ENCODE results near the gene MOG. TPM values are rescaled to one million over a fixed set of nuclear protein-coding genes. Genes with fewer than 3 reads are reported as not detected.

MOG gene
- total RNA-seq, 2 donors from 2014 or later = not detected

DNA sequence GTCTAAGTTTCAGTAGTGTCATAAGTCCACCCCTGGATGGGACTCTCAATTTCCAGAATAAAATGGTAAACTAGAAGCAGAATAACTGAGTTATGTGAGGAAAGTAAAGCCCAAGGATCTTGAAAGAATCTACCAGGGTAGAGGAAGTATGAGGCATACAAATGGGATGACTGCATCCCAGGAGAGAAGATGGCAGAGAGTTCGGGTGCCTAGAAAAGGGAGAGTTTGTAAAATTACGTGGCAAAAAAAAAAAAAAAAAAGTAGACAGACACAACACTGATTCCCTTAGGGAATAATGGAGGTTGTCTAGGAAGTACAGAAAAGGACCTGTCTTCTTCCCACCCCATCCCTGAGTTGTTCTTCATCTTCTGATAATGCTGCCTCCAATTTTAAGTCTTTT is 27.3 kb upstream of the MOG start:
- Mint-ChIP-seq H3K4me3 (peak overlapping the region; percentile 89), H3K36me3 (no peaks in the 10 kb centered on the region), H3K4me1 (ENCODE audit: low read depth in 2 of 2) (peaks cover 25 to 38% of the 10 kb centered on the region in 2 donors), H3K27ac (no peak overlapping the region), H3K9me3 (no peaks in the 10 kb centered on the region), H3K27me3 (peaks cover 50 to 57% of the 10 kb centered on the region in 2 donors)
- ATAC-seq (no peak), DNase-seq (ENCODE audit: low spot score) (no peak)

DNA sequence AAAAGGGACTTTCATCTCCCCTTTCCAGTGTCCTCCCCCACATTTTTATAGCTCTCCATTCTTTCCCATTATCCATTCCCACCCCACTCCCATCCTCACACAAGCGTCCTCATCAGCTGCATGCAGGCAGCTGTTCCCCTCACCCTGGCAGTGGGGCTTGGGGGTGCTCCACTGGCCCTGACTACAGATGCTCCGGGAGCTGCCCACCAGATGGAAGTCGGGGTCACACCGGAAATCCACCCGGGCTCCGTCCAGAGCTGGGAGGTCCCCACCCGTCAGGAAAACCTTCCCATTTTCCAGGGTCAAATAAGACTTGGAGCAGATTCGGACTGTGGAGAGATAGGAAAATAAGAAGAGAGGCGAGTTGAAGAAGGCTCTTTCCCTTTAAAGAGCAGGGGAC is 26.6 kb upstream of the MOG start:
- Mint-ChIP-seq H3K4me1 (ENCODE audit: low read depth in 2 of 2) (peaks cover 25 to 38% of the 10 kb centered on the region in 2 donors), H3K4me3 (peak overlapping the region; percentile 92)

GRCh38 chr6:29631209-29631810 is 25.6 kb upstream of the MOG start:
- peak overlapping the region in 1 of 2 donors; percentile 10 for H3K27ac Mint-ChIP-seq
- no peaks in the 10 kb centered on the region for H3K36me3 Mint-ChIP-seq
- DNase-seq (ENCODE audit: low spot score) (no peak), ATAC-seq (no peak)
- peaks cover 25 to 38% of the 10 kb centered on the region in 2 donors for H3K4me1 Mint-ChIP-seq (ENCODE audit: low read depth in 2 of 2)
- peak overlapping the region; percentile 92 for H3K4me3 Mint-ChIP-seq
- H3K9me3 Mint-ChIP-seq = no peaks in the 10 kb centered on the region
- H3K27me3 Mint-ChIP-seq = peaks cover 44 to 47% of the 10 kb centered on the region in 2 donors

More for the DNA sequence above, 26.6 kb upstream of the MOG start:
- no peak overlapping the region for H3K27ac Mint-ChIP-seq
- peaks cover 47 to 57% of the 10 kb centered on the region in 2 donors for H3K27me3 Mint-ChIP-seq
- ATAC-seq (no peak), DNase-seq (ENCODE audit: low spot score) (no peak)
- H3K9me3 Mint-ChIP-seq = no peaks in the 10 kb centered on the region
- no peaks in the 10 kb centered on the region for H3K36me3 Mint-ChIP-seq

GRCh38 chr6:29631860-29632731 is 24.8 kb upstream of the MOG start:
- Mint-ChIP-seq H3K9me3 (no peaks in the 10 kb centered on the region), H3K4me3 (peak overlapping the region; percentile 92), H3K4me1 (ENCODE audit: low read depth in 2 of 2) (peaks cover 25 to 38% of the 10 kb centered on the region in 2 donors), H3K36me3 (no peaks in the 10 kb centered on the region), H3K27me3 (peaks cover 39 to 40% of the 10 kb centered on the region in 2 donors), H3K27ac (peak overlapping the region in 1 of 2 donors; percentile 10)
- DNase-seq (ENCODE audit: low spot score) (no peak), ATAC-seq (peak; percentile 64 to 67)

DNA sequence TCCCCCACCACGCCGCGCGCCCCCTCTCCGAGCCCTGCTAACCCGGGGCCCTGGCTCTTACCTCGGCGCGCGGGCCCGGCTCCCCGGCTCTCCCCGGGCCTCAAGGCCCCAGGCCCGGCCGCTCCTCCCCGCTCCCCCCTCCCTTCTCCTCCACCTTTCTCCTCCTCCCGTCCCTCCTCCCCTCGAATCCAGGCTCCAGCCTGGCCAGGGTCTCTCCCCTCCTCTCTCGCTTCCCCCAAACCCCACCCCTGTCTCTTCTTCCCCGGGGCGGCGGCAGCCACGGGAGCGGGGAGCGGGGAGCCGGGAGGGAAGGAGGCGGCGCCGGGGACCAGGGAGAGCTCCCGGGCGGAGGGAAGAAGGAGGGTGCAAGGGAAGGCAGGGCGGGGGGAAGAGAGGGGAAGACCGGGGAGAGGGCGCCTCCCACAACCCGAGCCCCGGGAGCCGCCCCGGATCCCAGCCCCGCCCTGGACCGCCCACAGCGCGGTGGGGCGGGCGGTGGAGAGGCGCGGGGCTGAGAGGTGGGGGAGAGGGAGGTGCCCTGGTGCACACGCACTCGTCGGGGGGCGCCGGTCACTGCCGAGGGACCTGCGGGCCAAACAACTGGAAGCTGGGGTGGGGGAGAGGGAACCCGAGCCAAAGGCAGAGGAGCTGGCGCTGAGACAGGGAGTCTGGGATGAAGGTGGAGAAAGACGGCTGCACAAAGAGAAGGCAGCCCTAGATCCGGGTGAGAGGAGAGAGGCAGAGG is 23.9 kb upstream of the MOG start, which contains the start of gene GABBR1:
Gene GABBR1 (minus strand): TSS at position 395 of the 745 bp plus-strand sequence. CDS start 798 bp downstream, outside the sequence.
- peaks cover 40 to 42% of the 10 kb centered on the region in 2 donors for H3K27me3 Mint-ChIP-seq
- H3K36me3 Mint-ChIP-seq = no peaks in the 10 kb centered on the region
- H3K27ac Mint-ChIP-seq = peak within 1 kb of the TSS; percentile 10 to 24
- peaks cover 25 to 38% of the 10 kb centered on the region in 2 donors for H3K4me1 Mint-ChIP-seq (ENCODE audit: low read depth in 2 of 2)
- peak within 1 kb of the TSS; percentile 92 for H3K4me3 Mint-ChIP-seq
- peak; percentile 77 for DNase-seq (ENCODE audit: low spot score)
- H3K9me3 Mint-ChIP-seq = no peaks in the 10 kb centered on the region
- ATAC-seq = peak; percentile 87 to 91

DNA sequence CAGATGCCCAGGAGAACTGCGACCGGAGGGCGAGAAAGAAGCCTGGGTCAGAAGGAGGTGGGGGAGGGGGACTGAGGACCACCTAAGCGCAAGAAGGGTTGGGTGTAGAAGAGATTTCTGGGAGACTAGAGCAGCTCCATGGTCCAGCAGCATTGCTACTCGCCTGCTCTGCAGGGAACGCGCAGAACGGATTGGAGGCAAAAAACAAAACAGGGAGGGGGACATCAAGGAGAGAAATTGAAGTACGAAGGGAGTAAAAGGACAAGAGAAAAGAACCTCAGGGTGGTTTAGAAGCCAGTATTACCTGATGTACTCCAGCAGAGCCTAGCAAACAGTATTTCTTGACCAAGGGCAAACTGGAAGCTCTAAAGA is 23.4 kb upstream of the MOG start:
- Mint-ChIP-seq H3K4me3 (peak overlapping the region; percentile 92), H3K9me3 (no peaks in the 10 kb centered on the region), H3K27me3 (peaks cover 38 to 40% of the 10 kb centered on the region in 2 donors), H3K27ac (peak overlapping the region in 1 of 2 donors; percentile 24), H3K4me1 (ENCODE audit: low read depth in 2 of 2) (peaks cover 20 to 33% of the 10 kb centered on the region in 2 donors), H3K36me3 (no peaks in the 10 kb centered on the region)
- DNase-seq (ENCODE audit: low spot score) (no peak), ATAC-seq (no peak)

DNA sequence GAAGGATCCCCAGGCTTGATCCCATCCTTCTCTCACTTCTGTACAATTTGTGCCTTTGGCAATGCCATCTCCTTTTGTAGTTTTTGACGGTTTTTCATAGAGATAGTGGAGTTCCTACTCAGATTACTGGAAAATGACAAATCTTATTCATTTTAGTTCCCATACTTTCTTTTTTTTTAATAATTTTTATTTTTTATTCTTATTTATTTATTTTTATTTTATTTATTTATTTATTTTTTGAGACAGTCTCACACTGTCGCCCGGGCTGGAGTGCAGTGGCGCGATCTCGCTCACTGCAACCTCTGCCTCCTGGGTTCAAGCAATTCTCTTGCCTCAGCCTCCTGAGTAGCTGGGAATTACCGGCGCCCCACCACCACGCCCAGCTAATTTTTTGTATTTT is 19.6 kb upstream of the MOG start:
- ATAC-seq = no peak
- no peak overlapping the region for H3K4me3 Mint-ChIP-seq
- H3K27me3 Mint-ChIP-seq = peaks cover 9 to 17% of the 10 kb centered on the region in 2 donors
- no peaks in the 10 kb centered on the region for H3K9me3 Mint-ChIP-seq
- H3K27ac Mint-ChIP-seq = no peak overlapping the region
- no peaks in the 10 kb centered on the region for H3K36me3 Mint-ChIP-seq
- peaks cover 5 to 12% of the 10 kb centered on the region in 2 donors for H3K4me1 Mint-ChIP-seq (ENCODE audit: low read depth in 2 of 2)
- DNase-seq (ENCODE audit: low spot score) = no peak

- Mint-ChIP-seq H3K4me3 (no peak overlapping the region), H3K27ac (no peak overlapping the region), H3K27me3 (peaks cover 0 to 9% of the 10 kb centered on the region in 2 donors), H3K9me3 (no peaks in the 10 kb centered on the region), H3K4me1 (ENCODE audit: low read depth in 2 of 2) (peaks cover 0 to 5% of the 10 kb centered on the region in 2 donors), H3K36me3 (no peaks in the 10 kb centered on the region)
- no peak for ATAC-seq
- DNase-seq (ENCODE audit: low spot score) = no peak
These were observed 15.3 kb upstream of the MOG start for GRCh38 chr6:29641430-29642148.

DNA sequence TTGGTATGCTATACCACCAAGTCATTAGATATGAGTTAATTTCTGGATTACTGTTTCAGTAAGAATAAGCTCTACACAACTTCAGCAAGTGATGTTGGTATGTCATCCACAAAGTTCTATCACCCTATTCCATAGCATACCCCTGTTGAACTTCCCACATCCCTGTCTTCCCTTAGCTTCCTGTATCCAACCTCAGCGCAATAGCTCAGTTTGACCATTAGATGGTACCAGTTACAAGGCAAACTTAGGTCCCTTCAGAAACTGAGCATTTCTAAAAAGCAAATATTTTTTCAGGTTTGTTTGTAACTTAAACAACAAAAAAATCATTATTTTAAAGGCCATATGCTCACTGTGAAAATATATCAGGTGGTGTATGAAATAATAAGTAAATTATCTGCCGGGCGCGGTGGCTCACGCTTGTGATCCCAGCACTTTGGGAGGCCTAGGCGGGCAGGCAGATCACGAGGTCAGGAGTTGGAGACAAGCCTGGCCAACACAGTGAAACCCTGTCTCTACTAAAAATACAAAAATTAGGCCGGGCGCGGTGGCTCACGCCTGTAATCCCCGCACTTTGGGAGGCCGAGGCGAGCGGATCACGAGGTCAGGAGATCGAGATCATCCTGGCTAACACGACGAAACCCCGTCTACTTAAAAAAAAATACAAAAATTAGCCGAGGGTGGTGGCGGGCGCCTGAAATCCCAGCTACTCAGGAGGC is 8.8 kb upstream of the MOG start:
- Mint-ChIP-seq H3K4me3 (no peak overlapping the region), H3K36me3 (no peaks in the 10 kb centered on the region), H3K4me1 (ENCODE audit: low read depth in 2 of 2) (peaks cover 9 to 11% of the 10 kb centered on the region in 2 donors), H3K27ac (no peak overlapping the region), H3K9me3 (no peaks in the 10 kb centered on the region), H3K27me3 (peaks cover 0 to 3% of the 10 kb centered on the region in 2 donors)
- ATAC-seq (no peak), DNase-seq (ENCODE audit: low spot score) (no peak)

- ATAC-seq = peak; percentile 99
- Mint-ChIP-seq H3K4me3 (peak overlapping the region; percentile 91), H3K27ac (peak overlapping the region; percentile 86 to 96), H3K27me3 (peaks cover 0 to 5% of the 10 kb centered on the region in 2 donors), H3K36me3 (no peaks in the 10 kb centered on the region), H3K9me3 (no peaks in the 10 kb centered on the region), H3K4me1 (ENCODE audit: low read depth in 2 of 2) (peaks cover 9 to 11% of the 10 kb centered on the region in 2 donors)
- DNase-seq (ENCODE audit: low spot score) = peak; percentile 94
These were observed 6.9 kb upstream of the MOG start for GRCh38 chr6:29649701-29650673.

DNA sequence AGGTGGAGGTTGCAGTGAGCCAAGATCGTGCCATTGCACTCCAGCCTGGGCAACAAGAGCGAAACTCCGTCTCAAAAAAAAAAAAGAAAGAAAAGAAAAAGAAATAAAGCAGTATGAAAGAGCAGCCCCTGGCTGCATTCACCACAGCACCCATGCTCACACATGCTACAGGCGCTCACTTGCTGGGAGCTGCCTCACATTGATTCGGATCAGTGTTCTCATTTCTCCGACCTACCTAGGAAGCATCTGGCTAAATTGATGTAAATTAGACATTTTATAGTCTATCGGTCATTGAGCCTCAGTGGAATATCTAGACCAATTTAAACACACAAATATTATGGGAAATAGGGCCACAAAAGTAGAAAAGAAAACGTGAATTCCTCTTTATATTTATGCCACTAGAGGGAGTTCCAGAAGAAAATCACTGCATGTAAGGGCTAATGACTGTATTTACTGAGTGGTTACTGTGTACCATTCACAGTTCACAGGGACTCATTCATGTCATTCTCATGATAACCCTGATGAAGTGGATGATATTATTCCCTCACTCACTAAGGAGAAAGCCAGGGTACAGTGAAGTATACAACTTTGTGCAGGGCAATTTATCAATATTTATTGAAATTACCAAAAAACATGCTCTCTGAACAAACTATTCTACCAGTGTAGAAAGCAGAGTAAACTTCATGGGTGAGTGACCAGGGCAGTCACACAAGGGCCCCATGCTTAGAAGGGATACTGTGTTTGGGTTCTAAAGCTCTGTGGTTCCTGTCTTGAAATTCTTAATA is 5.3 kb upstream of the MOG start:
- H3K36me3 Mint-ChIP-seq = no peaks in the 10 kb centered on the region
- no peaks in the 10 kb centered on the region for H3K9me3 Mint-ChIP-seq
- peaks cover 9 to 11% of the 10 kb centered on the region in 2 donors for H3K4me1 Mint-ChIP-seq (ENCODE audit: low read depth in 2 of 2)
- no peak overlapping the region for H3K27ac Mint-ChIP-seq
- DNase-seq (ENCODE audit: low spot score) (no peak), ATAC-seq (no peak)
- H3K27me3 Mint-ChIP-seq = peaks cover 6 to 10% of the 10 kb centered on the region in 2 donors
- no peak overlapping the region for H3K4me3 Mint-ChIP-seq
